SK-N-SH treated with all-trans-retinoic acid at 6 μM for 48 hours (cell line): ENCODE measurements around the gene LRCH2.

ENCODE experiments used
- ATAC-seq: fragments of 200-7000 bp; cut with Tn5 transposase; 3 replicates; pipeline ENCODE4 v1.9.1; 2020; ENCODE audit warnings: mild to moderate bottlenecking, moderate library complexity
- BACH2 ChIP-seq: fragments of 250-450 bp; sonication (Bioruptor Pico); IDR thresholded peaks from 2 replicates; pipeline ENCODE4 v1.9.0; 2021; ENCODE audit warnings: mild to moderate bottlenecking, borderline replicate concordance
- CREB5 ChIP-seq: fragments of 250-450 bp; sonication (Bioruptor Pico); IDR thresholded peaks from 2 replicates; pipeline ENCODE4 v1.5.1; 2020; ENCODE audit warnings: low read depth, mild to moderate bottlenecking, moderate library complexity
- CSDC2 ChIP-seq: fragments of 250-450 bp; sonication (Bioruptor Pico); IDR thresholded peaks from 2 replicates; pipeline ENCODE4 v1.5.0; 2020; ENCODE audit warnings: mild to moderate bottlenecking, moderate library complexity
- CSRNP3 ChIP-seq: fragments of 250-450 bp; sonication (Bioruptor Pico); IDR thresholded peaks from 2 replicates; pipeline ENCODE4 v1.5.1; 2021; ENCODE audit warnings: mild to moderate bottlenecking, moderate library complexity
- ESRRG ChIP-seq: fragments of 250-450 bp; sonication (Bioruptor Pico); IDR thresholded peaks from 2 replicates; pipeline ENCODE4 v1.6.1; 2021; ENCODE audit warnings: mild to moderate bottlenecking
- GLIS3 ChIP-seq: fragments of 250-450 bp; sonication (Bioruptor Pico); IDR thresholded peaks from 2 replicates; pipeline ENCODE4 v1.5.0; 2020; ENCODE audit warnings: mild to moderate bottlenecking, moderate library complexity
- ISL1 ChIP-seq: fragments of 250-450 bp; sonication (Bioruptor Pico); IDR thresholded peaks from 2 replicates; pipeline ENCODE4 v2.1.2; 2022; ENCODE audit warnings: mild to moderate bottlenecking, moderate library complexity
- OSR1 ChIP-seq: fragments of 250-450 bp; sonication (Bioruptor Pico); IDR thresholded peaks from 2 replicates; pipeline ENCODE4 v1.8.0; 2022; ENCODE audit warnings: moderate library complexity, mild to moderate bottlenecking, inconsistent platforms
- PATZ1 ChIP-seq: fragments of 250-450 bp; sonication (Bioruptor Pico); IDR thresholded peaks from 2 replicates; pipeline ENCODE4 v1.8.0; 2020; ENCODE audit warnings: mild to moderate bottlenecking, moderate library complexity, borderline replicate concordance
- POU6F1 ChIP-seq: fragments of 250-450 bp; sonication (Bioruptor Pico); IDR thresholded peaks from 2 replicates; pipeline ENCODE4 v1.8.0; 2021; ENCODE audit warnings: low read depth, mild to moderate bottlenecking, moderate library complexity, borderline replicate concordance
- SNAI2 ChIP-seq: fragments of 250-450 bp; sonication (Bioruptor Pico); IDR thresholded peaks from 2 replicates; pipeline ENCODE4 v1.5.0; 2020; ENCODE audit warnings: mild to moderate bottlenecking, moderate library complexity
- TCF4 ChIP-seq: fragments of 250-450 bp; sonication (Bioruptor Pico); IDR thresholded peaks from 2 replicates; pipeline ENCODE4 v1.8.0; 2021; ENCODE audit warnings: mild to moderate bottlenecking, moderate library complexity, borderline replicate concordance
- TOX ChIP-seq: fragments of 250-450 bp; sonication (Bioruptor Pico); IDR thresholded peaks from 2 replicates; pipeline ENCODE4 v1.8.0; 2021; ENCODE audit warnings: mild to moderate bottlenecking, moderate library complexity, borderline replicate concordance
- TSHZ2 ChIP-seq: fragments of 250-450 bp; sonication (Bioruptor Pico); IDR thresholded peaks from 2 replicates; pipeline ENCODE4 v1.5.0; 2020; ENCODE audit warnings: mild to moderate bottlenecking, moderate library complexity
- ZC3H10 ChIP-seq: fragments of 250-450 bp; sonication (Bioruptor Pico); IDR thresholded peaks from 2 replicates; pipeline ENCODE4 v1.5.1; 2021; ENCODE audit warnings: mild to moderate bottlenecking, moderate library complexity
- ZFP30 ChIP-seq: fragments of 450-650 bp; formaldehyde crosslinking; IDR thresholded peaks from 2 replicates; pipeline ENCODE4 v1.5.0; 2022; ENCODE audit warnings: mild to moderate bottlenecking, moderate library complexity
- ZNF8 ChIP-seq: fragments of 450-650 bp; formaldehyde crosslinking; IDR thresholded peaks from 2 replicates; pipeline ENCODE4 v1.5.0; 2020; ENCODE audit warnings: mild to moderate bottlenecking, moderate library complexity

LRCH2 gene

GRCh38 chrX:115068896-115069295, 165.0 kb downstream of the LRCH2 start:
- TF ChIP-seq SNAI2 (CRISPR knock-in tag) (no peak), CSRNP3 (no peak), TSHZ2 (no peak), BACH2 (CRISPR knock-in tag) (no peak), ZC3H10 (CRISPR knock-in tag) (no peak)
- ATAC-seq = no peak

GRCh38 chrX:115067812-115068211, 166.1 kb downstream of the LRCH2 start:
- ATAC-seq = peak; percentile 61
- TF ChIP-seq BACH2 (CRISPR knock-in tag) = no peak
- TF ChIP-seq TCF4 (CRISPR knock-in tag) = no peak
- no peak for TF ChIP-seq ZNF8 (CRISPR knock-in tag)
- TF ChIP-seq ESRRG (CRISPR knock-in tag) = no peak
- TF ChIP-seq TOX = no peak
- no peak for TF ChIP-seq CSDC2
- no peak for TF ChIP-seq CREB5 (CRISPR knock-in tag)
- no peak for TF ChIP-seq GLIS3 (CRISPR knock-in tag)
- TF ChIP-seq OSR1 = no peak
- no peak for TF ChIP-seq PATZ1 (CRISPR knock-in tag)
- TF ChIP-seq ISL1 = no peak; the same call in 1 of the 2 replicates
- TF ChIP-seq CSRNP3 = no peak
- no peak for TF ChIP-seq TSHZ2
- TF ChIP-seq ZFP30 (CRISPR knock-in tag) = no peak
- no peak for TF ChIP-seq POU6F1
